HEK293T (cell line): Measurements from ENCODE around the gene POU6F2.

ENCODE experiments used
- BHLHE40 ChIP-seq: fragments of 450-650 bp; IDR thresholded peaks from 2 replicates; pipeline ENCODE4 v1.6.1; 2016; ENCODE audit warnings: mild to moderate bottlenecking, moderate library complexity, borderline replicate concordance
- CTBP1 ChIP-seq: fragments of 450-650 bp; IDR thresholded peaks from 2 replicates; pipeline ENCODE4 v1.6.1; 2016; ENCODE audit warnings: borderline replicate concordance
- ELF4 ChIP-seq: fragments of 450-650 bp; IDR thresholded peaks from 2 replicates; pipeline ENCODE4 v1.6.1; 2017; ENCODE audit warnings: antibody characterized with exemption
- FOXM1 ChIP-seq: fragments of 450-650 bp; IDR thresholded peaks from 2 replicates; pipeline ENCODE4 v1.6.1; 2017; ENCODE audit warnings: mild to moderate bottlenecking, borderline replicate concordance
- HDGF ChIP-seq: fragments of 450-650 bp; IDR thresholded peaks from 2 replicates; pipeline ENCODE4 v1.6.1; 2017; ENCODE audit warnings: antibody characterized with exemption, borderline replicate concordance
- L3MBTL2 ChIP-seq: fragments of 450-650 bp; conservative IDR thresholded peaks from 2 replicates; pipeline ENCODE4 v1.6.1; 2016; ENCODE audit warnings: mild to moderate bottlenecking
- LEF1 ChIP-seq: fragments of 450-650 bp; IDR thresholded peaks from 2 replicates; pipeline ENCODE4 v1.6.1; 2017; ENCODE audit warnings: mild to moderate bottlenecking, borderline replicate concordance
- NFRKB ChIP-seq: fragments of 450-650 bp; IDR thresholded peaks from 2 replicates; pipeline ENCODE4 v1.6.1; 2016; ENCODE audit warnings: mild to moderate bottlenecking, moderate library complexity
- PKNOX1 ChIP-seq: fragments of 450-650 bp; IDR thresholded peaks from 2 replicates; pipeline ENCODE4 v1.6.1; 2016
- SUZ12 ChIP-seq: fragments of 450-650 bp; IDR thresholded peaks from 2 replicates; pipeline ENCODE4 v1.6.1; 2016; ENCODE audit warnings: mild to moderate bottlenecking
- TARDBP ChIP-seq: fragments of 450-650 bp; IDR thresholded peaks from 2 replicates; pipeline ENCODE4 v1.6.1; 2016

DNA sequence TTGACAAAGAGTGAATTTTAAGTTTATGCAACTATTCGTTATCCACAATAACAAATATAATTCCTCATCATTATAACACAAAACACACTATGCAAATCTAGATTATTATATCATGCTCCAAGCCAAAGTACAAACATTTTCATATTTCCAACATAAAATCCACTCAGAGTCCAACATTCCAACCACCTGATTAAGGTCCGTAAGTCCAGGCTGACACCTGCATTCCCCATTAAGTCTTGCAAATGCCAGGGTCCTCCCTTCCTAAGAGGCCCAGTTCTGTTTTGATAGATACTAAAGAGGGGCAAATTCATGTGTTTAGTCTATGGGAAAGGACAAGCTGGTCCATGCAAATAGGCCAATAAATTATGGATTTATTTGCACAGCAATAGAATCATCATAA is 206.1 kb downstream of the POU6F2 start:
- TF ChIP-seq TARDBP (no peak), LEF1 (no peak), SUZ12 (no peak), ELF4 (no peak), NFRKB (no peak), L3MBTL2 (no peak), CTBP1 (no peak), BHLHE40 (no peak), PKNOX1 (no peak), FOXM1 (no peak), HDGF (no peak)
